ENCODE data around the gene SLC24A1.

- TF ChIP-seq, protein P1, sequence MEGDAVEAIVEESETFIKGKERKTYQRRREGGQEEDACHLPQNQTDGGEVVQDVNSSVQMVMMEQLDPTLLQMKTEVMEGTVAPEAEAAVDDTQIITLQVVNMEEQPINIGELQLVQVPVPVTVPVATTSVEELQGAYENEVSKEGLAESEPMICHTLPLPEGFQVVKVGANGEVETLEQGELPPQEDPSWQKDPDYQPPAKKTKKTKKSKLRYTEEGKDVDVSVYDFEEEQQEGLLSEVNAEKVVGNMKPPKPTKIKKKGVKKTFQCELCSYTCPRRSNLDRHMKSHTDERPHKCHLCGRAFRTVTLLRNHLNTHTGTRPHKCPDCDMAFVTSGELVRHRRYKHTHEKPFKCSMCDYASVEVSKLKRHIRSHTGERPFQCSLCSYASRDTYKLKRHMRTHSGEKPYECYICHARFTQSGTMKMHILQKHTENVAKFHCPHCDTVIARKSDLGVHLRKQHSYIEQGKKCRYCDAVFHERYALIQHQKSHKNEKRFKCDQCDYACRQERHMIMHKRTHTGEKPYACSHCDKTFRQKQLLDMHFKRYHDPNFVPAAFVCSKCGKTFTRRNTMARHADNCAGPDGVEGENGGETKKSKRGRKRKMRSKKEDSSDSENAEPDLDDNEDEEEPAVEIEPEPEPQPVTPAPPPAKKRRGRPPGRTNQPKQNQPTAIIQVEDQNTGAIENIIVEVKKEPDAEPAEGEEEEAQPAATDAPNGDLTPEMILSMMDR (IDR thresholded peaks at IDR 0.05; ENCODE audit: insufficient read depth, low read depth, low read length), result no peak
- no peak for TF ChIP-seq EZH2 (IDR thresholded peaks at IDR 0.05; ENCODE audit: insufficient read depth, low read length)
These were observed 42.6 kb upstream of the SLC24A1 start for GRCh38 chr15:65578904-65579728.

Measured in astrocyte (in vitro differentiated cells and primary cell).